DMS114 treated with DMSO at 0.1 percent for 48 hours (cell line): ENCODE data around the gene ZDHHC1.

ENCODE experiments used
- DNase-seq: peaks from one replicate; lab custom pipeline; 2025; ENCODE audit not compliant: unreplicated experiment; lab: John Stamatoyannopoulos, UW

Gene ZDHHC1

GRCh38 chr16:67396159-67397035 is 19.9 kb downstream of the ZDHHC1 start:
- no peak for DNase-seq

DNA sequence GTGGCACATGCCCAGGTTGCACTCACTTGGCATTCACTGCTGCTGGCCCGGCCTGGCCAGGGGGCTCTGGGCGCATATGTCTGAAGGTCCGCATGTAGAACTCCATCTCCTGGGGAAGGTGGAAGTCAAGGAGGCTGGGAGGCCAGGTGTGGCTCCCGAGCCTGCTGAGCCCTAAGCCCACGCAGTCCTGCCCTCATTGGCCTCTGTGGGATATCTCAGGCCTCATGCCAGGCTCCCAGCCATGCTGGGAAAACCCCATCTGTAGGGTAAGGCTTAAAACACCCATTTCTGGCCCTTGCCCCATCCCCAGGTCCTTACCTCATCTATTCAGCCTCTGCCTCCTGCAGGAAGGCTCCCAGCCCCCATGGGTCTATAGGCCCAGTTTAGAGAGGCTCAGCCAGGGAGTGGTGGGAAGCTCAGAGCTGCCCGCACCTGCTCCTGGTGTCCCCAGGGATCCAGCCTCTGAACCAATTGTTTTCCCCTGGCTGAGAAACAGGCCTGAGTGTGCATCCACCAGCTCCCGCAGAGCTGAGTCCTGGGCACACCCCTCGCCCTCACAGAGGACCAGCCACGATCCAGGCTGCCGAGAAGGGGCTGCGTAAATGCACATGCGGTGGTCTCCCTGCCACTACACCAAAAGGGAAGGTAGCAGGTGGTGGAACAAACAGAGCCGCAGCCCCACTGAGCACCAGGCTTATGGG is 20.7 kb downstream of the ZDHHC1 start:
- DNase-seq, result no peak

- no peak for DNase-seq
Measured at GRCh38 chr16:67395105-67395457, 21.2 kb downstream of the ZDHHC1 start.

GRCh38 chr16:67394155-67395104 is 21.8 kb downstream of the ZDHHC1 start:
- DNase-seq, result no peak

- DNase-seq, result no peak
Measured at GRCh38 chr16:67393788-67394154, 22.5 kb downstream of the ZDHHC1 start.

DNA sequence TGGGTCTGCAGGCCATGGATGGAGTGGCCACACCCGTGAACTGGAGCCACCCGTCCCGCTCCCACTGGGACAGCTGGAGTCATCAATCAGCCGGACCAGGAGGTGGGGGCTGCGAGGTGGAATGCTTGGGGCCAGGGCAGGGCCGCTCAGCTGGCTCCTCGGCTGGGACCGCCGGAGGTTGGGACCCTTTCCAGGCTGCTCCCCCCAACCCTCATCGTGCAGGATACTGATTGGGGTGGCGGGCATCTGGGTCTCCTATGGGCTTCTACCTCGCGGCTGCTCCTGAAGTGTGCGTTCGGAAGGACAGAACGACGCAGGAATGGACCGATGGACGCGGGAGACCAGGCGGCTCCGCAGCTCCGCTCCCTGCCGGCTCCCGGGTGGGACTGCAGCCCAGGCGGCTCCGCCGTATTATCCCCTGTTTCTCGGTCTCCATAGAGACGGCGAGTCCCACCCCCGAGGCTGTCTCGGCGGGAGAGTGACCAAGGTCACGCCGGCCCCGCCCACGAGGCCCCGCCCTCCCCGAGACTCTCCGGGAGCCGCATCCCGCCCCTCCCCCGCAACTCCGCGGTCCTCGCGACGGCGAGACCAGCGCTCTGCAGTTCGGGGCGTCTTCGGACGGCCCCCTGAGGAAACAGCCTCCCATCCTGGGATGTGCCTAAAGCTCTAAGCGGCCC is 23.0 kb downstream of the ZDHHC1 start, which contains the start of gene TPPP3:
Gene TPPP3, minus strand, starts transcription at position 388 of the 677 bp plus-strand sequence. CDS start 2,387 bp downstream, outside the sequence.
- DNase-seq, result peak; percentile 34

- no peak for DNase-seq
Measured at GRCh38 chr16:67392301-67393059, 23.8 kb downstream of the ZDHHC1 start.

GRCh38 chr16:67391424-67392300 is 24.6 kb downstream of the ZDHHC1 start:
- DNase-seq, result no peak

DNA sequence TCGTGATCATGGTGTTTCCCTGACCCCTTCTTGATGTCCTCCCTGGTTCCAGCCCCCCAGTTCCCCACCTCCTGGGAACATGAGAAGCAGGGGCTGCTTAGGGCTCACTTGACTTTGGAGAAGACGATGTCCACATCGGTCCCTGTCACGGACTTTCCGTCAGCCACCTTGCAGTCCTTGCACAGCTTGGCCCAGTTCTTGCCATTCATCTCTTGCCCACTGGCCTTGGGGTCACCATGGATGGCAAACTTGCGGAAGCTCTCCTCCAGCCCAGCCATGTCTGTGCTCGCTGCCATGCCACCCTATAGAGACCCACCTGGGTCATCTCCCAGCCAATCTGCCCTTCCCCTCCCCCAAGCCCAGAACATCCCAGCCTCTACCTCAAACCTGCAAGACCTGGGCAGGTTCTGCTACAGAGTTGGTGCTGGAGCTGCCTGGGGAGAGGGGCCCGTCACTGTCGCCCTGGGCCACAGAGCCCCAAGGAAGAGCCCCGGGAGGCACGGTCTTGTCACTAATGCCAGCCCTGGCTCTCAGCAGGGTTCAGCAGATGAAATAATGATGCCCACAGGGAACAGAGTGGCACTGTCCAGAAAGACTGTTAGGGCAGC is 25.4 kb downstream of the ZDHHC1 start:
- DNase-seq, result no peak

DNA sequence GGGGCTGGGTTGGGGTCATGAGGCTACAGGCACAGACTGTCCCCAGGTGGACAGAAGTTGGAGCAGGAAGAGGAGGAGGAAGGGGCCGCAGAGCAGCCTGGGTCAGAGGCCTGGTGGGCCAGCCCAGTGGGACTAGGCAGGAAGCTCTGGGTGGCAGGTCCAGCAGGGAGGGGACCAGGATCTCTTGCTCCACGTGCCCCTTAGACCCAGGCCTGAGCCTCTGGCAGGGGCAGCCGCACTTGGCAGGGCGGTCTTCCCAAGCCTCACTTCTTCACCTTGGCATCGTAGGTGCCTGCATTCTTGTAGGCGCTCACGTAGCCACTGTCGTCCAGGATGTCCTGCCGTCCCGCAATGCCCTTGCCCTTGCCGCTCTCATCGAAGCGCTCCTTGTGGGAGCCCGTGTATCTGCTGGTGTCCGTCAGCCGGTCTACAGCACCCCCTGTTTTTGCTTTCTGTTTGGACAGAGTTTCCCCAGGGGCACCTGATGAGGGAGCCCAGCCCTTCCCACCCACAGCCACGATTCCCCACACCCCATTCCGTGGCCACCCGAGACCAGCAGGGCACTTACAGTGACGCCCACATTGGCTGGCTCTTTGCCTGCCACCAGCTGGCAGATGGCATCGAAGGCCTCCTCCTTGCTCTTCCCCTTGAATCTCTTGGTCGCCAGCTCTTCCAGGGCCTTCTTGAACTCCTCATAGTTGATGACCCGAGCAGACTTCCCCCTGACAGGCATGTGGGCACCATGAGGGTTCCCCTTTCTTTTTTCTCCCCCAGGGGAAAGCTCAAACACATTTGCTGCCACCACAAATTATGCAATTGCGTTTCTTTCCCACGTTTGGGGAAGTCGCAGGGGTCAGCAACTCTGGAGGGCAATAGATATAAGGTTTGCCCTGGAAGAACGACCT is 26.1 kb downstream of the ZDHHC1 start:
- no peak for DNase-seq

- DNase-seq, result no peak
Measured at GRCh38 chr16:67388591-67388990, 27.7 kb downstream of the ZDHHC1 start.

- no peak for DNase-seq
Measured at GRCh38 chr16:67388191-67388590, 28.1 kb downstream of the ZDHHC1 start.

DNA sequence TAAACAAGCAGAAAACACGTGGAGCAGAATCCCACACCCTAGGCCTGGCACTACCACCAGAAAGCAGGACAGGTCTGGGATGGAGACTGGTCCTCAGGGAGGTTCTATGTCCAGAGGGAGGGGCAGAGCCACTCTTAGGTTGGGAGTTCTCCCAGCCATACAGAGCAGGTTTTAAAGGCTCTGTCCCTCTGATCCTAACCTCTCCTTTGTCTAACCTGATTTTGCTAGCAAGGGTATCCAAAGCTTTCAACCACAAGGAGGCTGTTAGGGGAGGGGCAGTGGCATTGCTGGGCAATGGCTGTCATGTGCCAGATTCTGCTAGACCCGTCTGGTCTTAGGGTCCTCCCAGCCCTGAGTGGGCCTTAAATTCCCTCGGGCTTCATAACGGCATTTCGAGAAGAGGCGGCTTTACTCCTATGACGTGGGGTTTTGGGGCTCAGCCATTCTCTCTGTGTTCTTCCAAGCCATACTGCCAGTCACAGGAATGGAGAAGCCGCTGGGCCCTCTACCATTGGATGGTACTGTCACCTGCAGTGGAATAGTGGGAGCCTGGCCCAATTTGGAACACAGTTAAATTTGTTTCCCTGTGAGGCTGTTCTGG is 28.7 kb downstream of the ZDHHC1 start:
- no peak for DNase-seq

- DNase-seq, result no peak
Measured at GRCh38 chr16:67386861-67387455, 29.3 kb downstream of the ZDHHC1 start.

DNA sequence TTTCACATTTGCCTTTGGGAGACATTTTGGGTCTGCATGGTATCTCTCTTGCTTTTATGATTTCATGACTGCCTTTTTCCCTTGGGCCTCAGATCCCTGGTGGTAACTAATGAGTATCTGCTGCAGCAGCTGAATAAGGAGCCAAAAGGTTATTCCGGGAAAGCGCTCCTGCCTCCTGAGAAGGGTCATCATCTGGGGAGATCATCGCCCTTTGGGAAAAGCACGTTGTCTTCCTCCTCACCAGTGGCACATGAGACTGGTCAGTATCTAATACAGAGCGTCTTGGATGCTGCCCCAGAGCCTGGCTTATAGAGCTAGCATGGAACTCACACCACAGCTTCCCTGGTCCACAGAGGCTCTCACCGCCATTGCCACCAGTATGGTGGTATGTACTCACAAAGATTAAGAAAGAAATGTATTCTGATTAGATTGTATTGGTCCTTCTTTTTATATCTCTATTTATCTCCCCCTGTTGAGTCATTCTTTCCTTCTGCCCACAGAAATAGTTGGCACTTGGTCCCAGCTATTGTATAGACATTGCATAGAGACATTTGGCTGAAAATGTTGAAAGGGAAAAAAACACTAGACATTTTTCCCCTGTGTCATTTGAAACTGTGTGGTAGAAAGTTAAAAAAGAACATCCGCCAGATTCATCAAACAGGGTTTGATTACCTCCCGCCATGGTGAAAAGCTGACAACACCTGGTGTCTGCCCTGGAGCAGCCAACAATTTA is 31.3 kb downstream of the ZDHHC1 start:
- no peak for DNase-seq

DNA sequence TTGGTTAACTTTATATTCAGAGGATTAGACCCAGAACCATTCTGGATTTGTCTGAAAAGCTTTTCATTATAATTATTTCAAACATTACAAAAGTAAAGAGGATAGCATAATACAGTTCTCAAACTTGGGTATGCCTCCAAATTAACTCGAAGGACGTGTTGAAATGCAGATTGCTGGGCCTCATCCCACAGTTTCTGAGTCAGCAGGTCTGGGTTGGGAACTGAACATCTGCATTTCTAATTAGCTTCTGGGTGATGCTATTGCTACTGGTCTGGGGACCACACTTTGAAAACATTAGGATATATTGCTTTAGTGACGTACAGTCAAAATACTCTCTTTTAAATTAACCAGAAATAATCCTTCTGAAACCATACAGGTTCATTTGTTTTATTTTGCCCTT is 33.0 kb downstream of the ZDHHC1 start:
- no peak for DNase-seq
